ENCODE data around the gene TAAR8.
"Not testable (repeated sequence)": the region's sequence is repeated elsewhere in the genome, so short reads cannot be mapped to it uniquely, and the experiment has no call there.

The TAAR8 gene

GRCh38 chr6:132552372-132552771 is at the start of gene TAAR8:
Gene TAAR8, plus strand, starts transcription at chr6:132552672. Its CDS starts 21 bp downstream, at chr6:132552693.
- in situ Hi-C loops (cut with MboI; ENCODE audit: low sequenced_read_pairs) = no loop called here

- in situ Hi-C loops (cut with MboI; ENCODE audit: low sequenced_read_pairs) = no loop called here
Observed at GRCh38 chr6:132504757-132505156, 47.7 kb upstream of the TAAR8 start.

- in situ Hi-C loops (cut with MboI; ENCODE audit: low sequenced_read_pairs) = no loop called here
Observed at GRCh38 chr6:132505158-132505557, 47.3 kb upstream of the TAAR8 start.

- in situ Hi-C loops (cut with MboI; ENCODE audit: low sequenced_read_pairs) = no loop called here
Observed at GRCh38 chr6:132506461-132506860, 46.0 kb upstream of the TAAR8 start.

GRCh38 chr6:132506869-132507808 is 45.3 kb upstream of the TAAR8 start:
- in situ Hi-C loops (cut with MboI; ENCODE audit: low sequenced_read_pairs) = no loop called here

- in situ Hi-C loops (cut with MboI; ENCODE audit: low sequenced_read_pairs) = no loop called here
Observed at GRCh38 chr6:132511210-132511830, 41.2 kb upstream of the TAAR8 start.

- in situ Hi-C loops (cut with MboI; ENCODE audit: low sequenced_read_pairs) = no loop called here
Observed at GRCh38 chr6:132511831-132512220, 40.6 kb upstream of the TAAR8 start.

- in situ Hi-C loops (cut with MboI; ENCODE audit: low sequenced_read_pairs) = no loop called here
Observed at GRCh38 chr6:132512342-132512637, 40.2 kb upstream of the TAAR8 start.

GRCh38 chr6:132512638-132513632 is 39.5 kb upstream of the TAAR8 start, which contains the start of gene STX7:
Gene STX7, minus strand, starts transcription at chr6:132513116. Its CDS starts 9,586 bp downstream, at chr6:132503530.
- in situ Hi-C loops (cut with MboI; ENCODE audit: low sequenced_read_pairs) = no loop called here

GRCh38 chr6:132513831-132514545 is 38.5 kb upstream of the TAAR8 start:
- in situ Hi-C loops (cut with MboI; ENCODE audit: low sequenced_read_pairs) = no loop called here

GRCh38 chr6:132515386-132515785 is 37.1 kb upstream of the TAAR8 start:
- in situ Hi-C loops (cut with MboI; ENCODE audit: low sequenced_read_pairs) = no loop called here

- in situ Hi-C loops (cut with MboI; ENCODE audit: low sequenced_read_pairs) = no loop called here
Observed at GRCh38 chr6:132520953-132521352, 31.5 kb upstream of the TAAR8 start.

GRCh38 chr6:132524646-132525045 is 27.8 kb upstream of the TAAR8 start:
- in situ Hi-C loops (cut with MboI; ENCODE audit: low sequenced_read_pairs) = no loop called here

- in situ Hi-C loops (cut with MboI; ENCODE audit: low sequenced_read_pairs) = no loop called here
Observed at GRCh38 chr6:132525866-132526265, 26.6 kb upstream of the TAAR8 start.

GRCh38 chr6:132526461-132526860 is 26.0 kb upstream of the TAAR8 start:
- in situ Hi-C loops (cut with MboI; ENCODE audit: low sequenced_read_pairs) = no loop called here

GRCh38 chr6:132527791-132528190 is 24.7 kb upstream of the TAAR8 start:
- in situ Hi-C loops (cut with MboI; ENCODE audit: low sequenced_read_pairs) = no loop called here

GRCh38 chr6:132530293-132530974 is 22.0 kb upstream of the TAAR8 start:
- in situ Hi-C loops (cut with MboI; ENCODE audit: low sequenced_read_pairs) = no loop called here

GRCh38 chr6:132534546-132534945 is 17.9 kb upstream of the TAAR8 start:
- in situ Hi-C loops (cut with MboI; ENCODE audit: low sequenced_read_pairs) = not testable (repeated sequence)

- in situ Hi-C loops (cut with MboI; ENCODE audit: low sequenced_read_pairs) = no loop called here
Observed at GRCh38 chr6:132537145-132537544, 15.3 kb upstream of the TAAR8 start.

GRCh38 chr6:132537977-132538376 is 14.5 kb upstream of the TAAR8 start, which contains the start of gene TAAR9:
Gene TAAR9, plus strand, starts transcription at chr6:132538277. Its CDS starts 13 bp downstream, at chr6:132538290.
- in situ Hi-C loops (cut with MboI; ENCODE audit: low sequenced_read_pairs) = no loop called here

Measured in HL-60/S4 treated with retinoic acid at 250 ng/mL for 4 days and 3 days (cell line).